Measurements from ENCODE around the gene TASOR. TPM values are rescaled to one million over a fixed set of nuclear protein-coding genes. Genes with fewer than 3 reads are reported as not detected.

The TASOR gene
- total RNA-seq, 1 experiment from 2014 or later, result 40.2 TPM

DNA sequence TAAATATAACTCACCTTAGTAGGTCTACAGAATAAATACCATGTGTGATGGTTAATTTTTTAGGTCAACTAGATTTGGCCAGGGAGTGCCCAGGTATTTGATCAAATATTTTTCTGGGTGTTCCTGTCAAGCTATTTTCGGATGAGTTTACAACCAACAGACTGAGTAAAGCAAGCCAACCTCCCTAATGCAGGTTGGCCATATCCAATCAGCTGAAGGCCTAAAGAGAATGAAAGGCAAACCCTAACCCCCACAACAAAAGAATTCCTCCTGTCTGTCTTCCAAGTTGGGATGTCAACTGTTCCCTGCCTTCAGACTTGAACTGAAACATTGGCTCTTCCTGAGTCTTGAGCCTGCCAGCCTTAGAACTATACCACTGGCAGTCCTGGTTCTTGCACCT lies 28.6 kb downstream of the TASOR start (continued):
- TF ChIP-seq ZNF671 (CRISPR knock-in tag; IDR thresholded peaks at IDR 0.05), result no peak

DNA sequence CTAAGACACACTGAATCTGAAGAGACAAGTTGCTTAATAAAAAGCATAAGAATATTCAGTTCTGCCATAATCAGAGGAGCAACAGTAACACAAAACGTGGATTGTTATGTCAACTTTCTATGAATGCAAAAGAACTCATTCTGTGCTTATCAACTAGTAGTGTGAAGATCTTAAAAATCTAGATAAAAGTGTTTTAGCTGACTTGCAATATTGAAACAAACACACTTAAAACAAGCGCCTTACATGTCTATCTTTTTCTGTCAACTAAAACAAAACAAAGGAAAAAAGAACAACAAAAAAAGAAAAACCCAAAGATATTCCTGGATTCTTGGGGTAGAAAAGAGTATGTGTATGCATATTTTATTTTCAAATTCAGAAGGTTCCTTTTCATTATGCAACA lies 37.7 kb downstream of the TASOR start:
- no peaks in the 10 kb centered on the region for H3K4me1 Mint-ChIP-seq
- no peaks in the 10 kb centered on the region for H3K9me3 Mint-ChIP-seq
- ChIA-PET CTCF (no interaction called here), POLR2A (no interaction called here)
- no peak overlapping the region for H3K4me3 Mint-ChIP-seq
- H3K36me3 Mint-ChIP-seq, result peaks cover 54% of the 10 kb centered on the region
- DNase-seq (ENCODE audit: low spot score), result no peak
- ATAC-seq, result no peak
- TF ChIP-seq, protein P1, sequence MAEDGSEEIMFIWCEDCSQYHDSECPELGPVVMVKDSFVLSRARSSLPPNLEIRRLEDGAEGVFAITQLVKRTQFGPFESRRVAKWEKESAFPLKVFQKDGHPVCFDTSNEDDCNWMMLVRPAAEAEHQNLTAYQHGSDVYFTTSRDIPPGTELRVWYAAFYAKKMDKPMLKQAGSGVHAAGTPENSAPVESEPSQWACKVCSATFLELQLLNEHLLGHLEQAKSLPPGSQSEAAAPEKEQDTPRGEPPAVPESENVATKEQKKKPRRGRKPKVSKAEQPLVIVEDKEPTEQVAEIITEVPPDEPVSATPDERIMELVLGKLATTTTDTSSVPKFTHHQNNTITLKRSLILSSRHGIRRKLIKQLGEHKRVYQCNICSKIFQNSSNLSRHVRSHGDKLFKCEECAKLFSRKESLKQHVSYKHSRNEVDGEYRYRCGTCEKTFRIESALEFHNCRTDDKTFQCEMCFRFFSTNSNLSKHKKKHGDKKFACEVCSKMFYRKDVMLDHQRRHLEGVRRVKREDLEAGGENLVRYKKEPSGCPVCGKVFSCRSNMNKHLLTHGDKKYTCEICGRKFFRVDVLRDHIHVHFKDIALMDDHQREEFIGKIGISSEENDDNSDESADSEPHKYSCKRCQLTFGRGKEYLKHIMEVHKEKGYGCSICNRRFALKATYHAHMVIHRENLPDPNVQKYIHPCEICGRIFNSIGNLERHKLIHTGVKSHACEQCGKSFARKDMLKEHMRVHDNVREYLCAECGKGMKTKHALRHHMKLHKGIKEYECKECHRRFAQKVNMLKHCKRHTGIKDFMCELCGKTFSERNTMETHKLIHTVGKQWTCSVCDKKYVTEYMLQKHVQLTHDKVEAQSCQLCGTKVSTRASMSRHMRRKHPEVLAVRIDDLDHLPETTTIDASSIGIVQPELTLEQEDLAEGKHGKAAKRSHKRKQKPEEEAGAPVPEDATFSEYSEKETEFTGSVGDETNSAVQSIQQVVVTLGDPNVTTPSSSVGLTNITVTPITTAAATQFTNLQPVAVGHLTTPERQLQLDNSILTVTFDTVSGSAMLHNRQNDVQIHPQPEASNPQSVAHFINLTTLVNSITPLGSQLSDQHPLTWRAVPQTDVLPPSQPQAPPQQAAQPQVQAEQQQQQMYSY (CRISPR knock-in tag; IDR thresholded peaks at IDR 0.05), result no peak
- TF ChIP-seq, protein P2, sequence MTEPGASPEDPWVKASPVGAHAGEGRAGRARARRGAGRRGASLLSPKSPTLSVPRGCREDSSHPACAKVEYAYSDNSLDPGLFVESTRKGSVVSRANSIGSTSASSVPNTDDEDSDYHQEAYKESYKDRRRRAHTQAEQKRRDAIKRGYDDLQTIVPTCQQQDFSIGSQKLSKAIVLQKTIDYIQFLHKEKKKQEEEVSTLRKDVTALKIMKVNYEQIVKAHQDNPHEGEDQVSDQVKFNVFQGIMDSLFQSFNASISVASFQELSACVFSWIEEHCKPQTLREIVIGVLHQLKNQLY (CRISPR knock-in tag; IDR thresholded peaks at IDR 0.05), result no peak
- TF ChIP-seq ZNF416 (CRISPR knock-in tag; IDR thresholded peaks at IDR 0.05) (no peak), FOXP1 (CRISPR knock-in tag; IDR thresholded peaks at IDR 0.05; ENCODE audit: borderline replicate concordance) (no peak), JUN (CRISPR knock-in tag; IDR thresholded peaks at IDR 0.05) (no peak), SMAD4 (CRISPR knock-in tag; IDR thresholded peaks at IDR 0.05) (no peak)
- TF ChIP-seq, protein P3, sequence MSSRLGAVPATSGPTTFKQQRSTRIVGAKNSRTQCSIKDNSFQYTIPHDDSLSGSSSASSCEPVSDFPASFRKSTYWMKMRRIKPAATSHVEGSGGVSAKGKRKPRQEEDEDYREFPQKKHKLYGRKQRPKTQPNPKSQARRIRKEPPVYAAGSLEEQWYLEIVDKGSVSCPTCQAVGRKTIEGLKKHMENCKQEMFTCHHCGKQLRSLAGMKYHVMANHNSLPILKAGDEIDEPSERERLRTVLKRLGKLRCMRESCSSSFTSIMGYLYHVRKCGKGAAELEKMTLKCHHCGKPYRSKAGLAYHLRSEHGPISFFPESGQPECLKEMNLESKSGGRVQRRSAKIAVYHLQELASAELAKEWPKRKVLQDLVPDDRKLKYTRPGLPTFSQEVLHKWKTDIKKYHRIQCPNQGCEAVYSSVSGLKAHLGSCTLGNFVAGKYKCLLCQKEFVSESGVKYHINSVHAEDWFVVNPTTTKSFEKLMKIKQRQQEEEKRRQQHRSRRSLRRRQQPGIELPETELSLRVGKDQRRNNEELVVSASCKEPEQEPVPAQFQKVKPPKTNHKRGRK (CRISPR knock-in tag; IDR thresholded peaks at IDR 0.05; ENCODE audit: borderline replicate concordance), result no peak
- no peaks in the 10 kb centered on the region for H3K27me3 Mint-ChIP-seq (ENCODE audit: low read depth)
- H3K27ac Mint-ChIP-seq, result 0 out of 2 replicates have a peak overlapping the region, but pooled peaks have one; percentile 7

DNA sequence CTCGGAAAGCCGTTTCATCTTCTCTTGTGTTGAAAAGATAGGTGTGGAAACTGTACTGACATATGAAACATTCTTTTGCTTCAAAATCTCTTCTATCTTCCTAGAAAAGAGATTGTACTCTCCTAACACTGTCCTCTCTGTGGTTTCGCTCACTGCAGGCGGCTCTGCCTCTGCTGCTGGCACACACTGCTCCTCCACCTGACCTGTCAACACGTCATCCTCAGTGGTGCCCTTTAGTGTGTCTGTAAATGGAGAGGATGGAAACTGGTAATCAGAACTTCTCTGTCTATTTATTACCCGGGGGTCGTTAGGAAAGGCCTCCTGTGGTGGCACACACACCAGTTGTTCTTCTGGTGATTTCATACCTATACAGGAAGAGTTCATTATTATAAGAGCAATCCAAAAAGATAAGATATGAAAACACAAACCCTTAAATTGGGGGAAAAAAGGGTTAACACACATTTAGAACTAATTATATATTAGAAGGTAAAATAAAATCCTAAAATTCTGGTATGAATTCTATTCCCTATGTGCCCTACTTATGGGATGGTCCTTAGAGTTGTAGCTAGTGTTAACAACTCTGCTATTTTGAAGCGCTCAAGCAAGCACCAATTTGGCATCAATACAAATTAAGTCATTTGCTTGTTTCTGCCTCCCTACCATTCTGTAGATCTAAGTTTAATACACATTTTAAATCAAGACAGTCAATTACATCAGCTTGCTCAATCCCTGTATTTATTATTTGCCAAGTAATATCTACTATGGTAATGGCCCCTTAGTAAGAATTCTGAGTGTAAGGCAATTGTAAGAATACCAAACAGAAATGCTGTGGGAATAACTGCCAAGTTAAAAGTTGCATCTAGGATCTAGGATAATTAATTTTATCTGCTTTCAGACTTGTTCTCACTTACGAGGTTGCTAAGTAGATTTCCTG lies 49.2 kb downstream of the TASOR start:
- no peak overlapping the region for H3K4me3 Mint-ChIP-seq
- ChIA-PET CTCF (no interaction called here), POLR2A (no interaction called here)
- H3K27ac Mint-ChIP-seq, result 0 out of 2 replicates have a peak overlapping the region, but pooled peaks have one; percentile 16
- DNase-seq (ENCODE audit: low spot score) (no peak), ATAC-seq (no peak)
- no peaks in the 10 kb centered on the region for H3K27me3 Mint-ChIP-seq (ENCODE audit: low read depth)
- peaks cover 45% of the 10 kb centered on the region for H3K36me3 Mint-ChIP-seq
- no peaks in the 10 kb centered on the region for H3K9me3 Mint-ChIP-seq
- no peaks in the 10 kb centered on the region for H3K4me1 Mint-ChIP-seq
- TF ChIP-seq, protein P3 (CRISPR knock-in tag; IDR thresholded peaks at IDR 0.05; ENCODE audit: borderline replicate concordance), result no peak
- TF ChIP-seq, protein P4, sequence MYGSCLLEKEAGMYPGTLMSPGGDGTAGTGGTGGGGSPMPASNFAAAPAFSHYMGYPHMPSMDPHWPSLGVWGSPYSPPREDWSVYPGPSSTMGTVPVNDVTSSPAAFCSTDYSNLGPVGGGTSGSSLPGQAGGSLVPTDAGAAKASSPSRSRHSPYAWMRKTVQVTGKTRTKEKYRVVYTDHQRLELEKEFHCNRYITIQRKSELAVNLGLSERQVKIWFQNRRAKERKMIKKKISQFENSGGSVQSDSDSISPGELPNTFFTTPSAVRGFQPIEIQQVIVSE (CRISPR knock-in tag; IDR thresholded peaks at IDR 0.05; ENCODE audit: borderline replicate concordance), result no peak
- TF ChIP-seq ZNF396 (CRISPR knock-in tag; IDR thresholded peaks at IDR 0.05; ENCODE audit: borderline replicate concordance), result no peak
- TF ChIP-seq, protein P5, sequence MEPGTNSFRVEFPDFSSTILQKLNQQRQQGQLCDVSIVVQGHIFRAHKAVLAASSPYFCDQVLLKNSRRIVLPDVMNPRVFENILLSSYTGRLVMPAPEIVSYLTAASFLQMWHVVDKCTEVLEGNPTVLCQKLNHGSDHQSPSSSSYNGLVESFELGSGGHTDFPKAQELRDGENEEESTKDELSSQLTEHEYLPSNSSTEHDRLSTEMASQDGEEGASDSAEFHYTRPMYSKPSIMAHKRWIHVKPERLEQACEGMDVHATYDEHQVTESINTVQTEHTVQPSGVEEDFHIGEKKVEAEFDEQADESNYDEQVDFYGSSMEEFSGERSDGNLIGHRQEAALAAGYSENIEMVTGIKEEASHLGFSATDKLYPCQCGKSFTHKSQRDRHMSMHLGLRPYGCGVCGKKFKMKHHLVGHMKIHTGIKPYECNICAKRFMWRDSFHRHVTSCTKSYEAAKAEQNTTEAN (CRISPR knock-in tag; IDR thresholded peaks at IDR 0.05), result no peak
- TF ChIP-seq IRF2 (CRISPR knock-in tag; IDR thresholded peaks at IDR 0.05; ENCODE audit: borderline replicate concordance, low read depth), result no peak
- TF ChIP-seq OVOL2 (CRISPR knock-in tag; IDR thresholded peaks at IDR 0.05; ENCODE audit: borderline replicate concordance), result no peak
- TF ChIP-seq GRHL2 (CRISPR knock-in tag; IDR thresholded peaks at IDR 0.05; ENCODE audit: insufficient replicate concordance, severe bottlenecking), result no peak
- TF ChIP-seq ZNF416 (CRISPR knock-in tag; IDR thresholded peaks at IDR 0.05), result no peak
- no peak for TF ChIP-seq RORB (CRISPR knock-in tag; IDR thresholded peaks at IDR 0.05)
- no peak for TF ChIP-seq ZNF138 (CRISPR knock-in tag; conservative IDR thresholded peaks at IDR 0.05)
- TF ChIP-seq JAZF1 (CRISPR knock-in tag; IDR thresholded peaks at IDR 0.05), result no peak
- no peak for TF ChIP-seq TP53 (CRISPR knock-in tag; IDR thresholded peaks at IDR 0.05)
- TF ChIP-seq SMAD4 (CRISPR knock-in tag; IDR thresholded peaks at IDR 0.05), result no peak
- TF ChIP-seq, protein P6, sequence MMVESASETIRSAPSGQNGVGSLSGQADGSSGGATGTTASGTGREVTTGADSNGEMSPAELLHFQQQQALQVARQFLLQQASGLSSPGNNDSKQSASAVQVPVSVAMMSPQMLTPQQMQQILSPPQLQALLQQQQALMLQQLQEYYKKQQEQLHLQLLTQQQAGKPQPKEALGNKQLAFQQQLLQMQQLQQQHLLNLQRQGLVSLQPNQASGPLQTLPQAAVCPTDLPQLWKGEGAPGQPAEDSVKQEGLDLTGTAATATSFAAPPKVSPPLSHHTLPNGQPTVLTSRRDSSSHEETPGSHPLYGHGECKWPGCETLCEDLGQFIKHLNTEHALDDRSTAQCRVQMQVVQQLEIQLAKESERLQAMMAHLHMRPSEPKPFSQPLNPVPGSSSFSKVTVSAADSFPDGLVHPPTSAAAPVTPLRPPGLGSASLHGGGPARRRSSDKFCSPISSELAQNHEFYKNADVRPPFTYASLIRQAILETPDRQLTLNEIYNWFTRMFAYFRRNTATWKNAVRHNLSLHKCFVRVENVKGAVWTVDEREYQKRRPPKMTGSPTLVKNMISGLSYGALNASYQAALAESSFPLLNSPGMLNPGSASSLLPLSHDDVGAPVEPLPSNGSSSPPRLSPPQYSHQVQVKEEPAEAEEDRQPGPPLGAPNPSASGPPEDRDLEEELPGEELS (CRISPR knock-in tag; IDR thresholded peaks at IDR 0.05), result no peak
- no peak for TF ChIP-seq SMAD3 (CRISPR knock-in tag; IDR thresholded peaks at IDR 0.05; ENCODE audit: borderline replicate concordance)

Measured in WTC11 (cell line).